OCI-LY1 (cell line): ENCODE results near the gene MTHFD1L.

ENCODE experiments used
- EZH2 ChIP-seq: fragments of 200-600 bp; sonication (generic), shearing (Covaris generic); IDR thresholded peaks from 2 replicates; pipeline ENCODE4 v1.8.0; 2017; ENCODE audit warnings: borderline replicate concordance, mixed run types, mild to moderate bottlenecking, antibody characterized with exemption, low read length, moderate library complexity, mixed read lengths
- TF ChIP-seq, protein P1 (sequence below): fragments of 200-600 bp; sonication (generic), shearing (Covaris generic); IDR thresholded peaks from 2 replicates; pipeline ENCODE4 v1.5.1; 2017; ENCODE audit warnings: mild to moderate bottlenecking, antibody characterized with exemption, low read length, moderate library complexity, mixed read lengths

DNA sequence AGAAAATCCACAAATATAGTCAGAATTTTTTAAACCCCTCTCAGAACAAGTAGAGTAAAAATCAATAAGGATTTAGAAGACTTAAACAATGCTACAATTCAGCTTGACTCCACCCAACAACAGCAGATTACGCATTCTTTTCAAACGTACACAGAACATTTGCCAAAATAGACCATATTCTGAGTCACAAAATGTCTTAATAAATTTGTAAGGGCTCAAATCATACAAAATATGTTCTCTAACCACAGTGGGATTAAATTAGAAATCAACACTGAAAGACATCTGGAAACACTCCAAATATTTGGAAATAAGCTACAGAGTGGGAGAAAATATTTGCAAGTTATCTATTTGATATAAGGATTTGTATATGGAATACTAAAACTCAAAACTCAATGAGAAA, 210.0 kb downstream of the MTHFD1L start:
- TF ChIP-seq, protein P1, sequence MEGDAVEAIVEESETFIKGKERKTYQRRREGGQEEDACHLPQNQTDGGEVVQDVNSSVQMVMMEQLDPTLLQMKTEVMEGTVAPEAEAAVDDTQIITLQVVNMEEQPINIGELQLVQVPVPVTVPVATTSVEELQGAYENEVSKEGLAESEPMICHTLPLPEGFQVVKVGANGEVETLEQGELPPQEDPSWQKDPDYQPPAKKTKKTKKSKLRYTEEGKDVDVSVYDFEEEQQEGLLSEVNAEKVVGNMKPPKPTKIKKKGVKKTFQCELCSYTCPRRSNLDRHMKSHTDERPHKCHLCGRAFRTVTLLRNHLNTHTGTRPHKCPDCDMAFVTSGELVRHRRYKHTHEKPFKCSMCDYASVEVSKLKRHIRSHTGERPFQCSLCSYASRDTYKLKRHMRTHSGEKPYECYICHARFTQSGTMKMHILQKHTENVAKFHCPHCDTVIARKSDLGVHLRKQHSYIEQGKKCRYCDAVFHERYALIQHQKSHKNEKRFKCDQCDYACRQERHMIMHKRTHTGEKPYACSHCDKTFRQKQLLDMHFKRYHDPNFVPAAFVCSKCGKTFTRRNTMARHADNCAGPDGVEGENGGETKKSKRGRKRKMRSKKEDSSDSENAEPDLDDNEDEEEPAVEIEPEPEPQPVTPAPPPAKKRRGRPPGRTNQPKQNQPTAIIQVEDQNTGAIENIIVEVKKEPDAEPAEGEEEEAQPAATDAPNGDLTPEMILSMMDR = no peak
- TF ChIP-seq EZH2 = no peak
